ENCODE measurements around the gene SAP130. TPM values are rescaled to one million over a fixed set of nuclear protein-coding genes. Genes with fewer than 3 reads are reported as not detected.

Gene SAP130
- 9.5 and 10.7 TPM in 2 replicates for total RNA-seq

GRCh38 chr2:128027801-128028667, at the start of gene SAP130:
SAP130 (minus strand) TSS chr2:128028059; CDS start chr2:128026292, 1,767 bp downstream.

Other genes with a start within 250 kb of the SAP130 start
- 13.1 and 19.2 TPM in 2 replicates for gene WDR33, start 216.9 kb downstream of the SAP130 start, total RNA-seq
- gene POLR2D, start 169.9 kb downstream of the SAP130 start, total RNA-seq: 10.5 and 16.3 TPM in 2 replicates
- 9.2 and 13.8 TPM in 2 replicates for gene AMMECR1L, start 142.1 kb downstream of the SAP130 start, total RNA-seq
- gene UGGT1, start 63.1 kb upstream of the SAP130 start, total RNA-seq: 35.9 and 38.7 TPM in 2 replicates

Measured in airway epithelial cell (primary cell).